ENCODE measurements around the gene TOMM20.

DNA sequence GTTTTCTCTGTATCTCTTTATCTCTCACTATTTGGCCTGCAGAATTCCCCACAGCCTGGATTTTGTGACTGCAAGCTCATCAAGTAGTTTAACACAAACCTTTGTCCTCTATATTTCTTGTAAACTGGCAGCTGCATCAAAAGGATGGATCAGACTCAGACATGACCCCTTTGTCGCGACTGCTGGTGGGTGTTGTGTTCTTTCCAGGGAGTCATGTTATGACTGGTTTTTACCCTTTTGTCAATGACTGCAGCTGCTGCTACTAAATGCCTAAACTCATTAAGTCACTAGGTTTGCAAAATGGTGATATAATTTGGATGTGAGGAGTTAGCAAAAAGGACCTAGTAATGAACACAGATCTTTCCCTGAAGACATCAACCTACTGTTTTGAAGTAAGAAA, 10.2 kb upstream of the TOMM20 start:
- TF ChIP-seq, protein P1, sequence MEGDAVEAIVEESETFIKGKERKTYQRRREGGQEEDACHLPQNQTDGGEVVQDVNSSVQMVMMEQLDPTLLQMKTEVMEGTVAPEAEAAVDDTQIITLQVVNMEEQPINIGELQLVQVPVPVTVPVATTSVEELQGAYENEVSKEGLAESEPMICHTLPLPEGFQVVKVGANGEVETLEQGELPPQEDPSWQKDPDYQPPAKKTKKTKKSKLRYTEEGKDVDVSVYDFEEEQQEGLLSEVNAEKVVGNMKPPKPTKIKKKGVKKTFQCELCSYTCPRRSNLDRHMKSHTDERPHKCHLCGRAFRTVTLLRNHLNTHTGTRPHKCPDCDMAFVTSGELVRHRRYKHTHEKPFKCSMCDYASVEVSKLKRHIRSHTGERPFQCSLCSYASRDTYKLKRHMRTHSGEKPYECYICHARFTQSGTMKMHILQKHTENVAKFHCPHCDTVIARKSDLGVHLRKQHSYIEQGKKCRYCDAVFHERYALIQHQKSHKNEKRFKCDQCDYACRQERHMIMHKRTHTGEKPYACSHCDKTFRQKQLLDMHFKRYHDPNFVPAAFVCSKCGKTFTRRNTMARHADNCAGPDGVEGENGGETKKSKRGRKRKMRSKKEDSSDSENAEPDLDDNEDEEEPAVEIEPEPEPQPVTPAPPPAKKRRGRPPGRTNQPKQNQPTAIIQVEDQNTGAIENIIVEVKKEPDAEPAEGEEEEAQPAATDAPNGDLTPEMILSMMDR (IDR thresholded peaks at IDR 0.05; ENCODE audit: insufficient read depth, low read depth, low read length): no peak
- no peak for TF ChIP-seq EZH2 (IDR thresholded peaks at IDR 0.05; ENCODE audit: insufficient read depth, low read length)
